Putamen (tissue), 1 donor: ENCODE data around the gene GANAB.
"Not testable (repeated sequence)": the region's sequence is repeated elsewhere in the genome, so short reads cannot be mapped to it uniquely, and the experiment has no call there.

Experiments
- DNase-seq: peaks from one replicate; pipeline ENCODE4 v3.0.0-alpha.2; 2016; ENCODE audit warnings: low spot score

Gene GANAB

GRCh38 chr11:62600367-62601121, 45.9 kb downstream of the GANAB start:
- no peak for DNase-seq

- no peak for DNase-seq
Observed at GRCh38 chr11:62599901-62600300, 46.5 kb downstream of the GANAB start.

GRCh38 chr11:62599069-62599696, 47.2 kb downstream of the GANAB start:
- DNase-seq = peak; percentile 94

GRCh38 chr11:62595124-62595523, 51.3 kb downstream of the GANAB start:
- DNase-seq = no peak

- peak; percentile 73 for DNase-seq
Observed at GRCh38 chr11:62593434-62594044, 52.9 kb downstream of the GANAB start.

- peak; percentile 88 for DNase-seq
Observed at GRCh38 chr11:62592989-62593421, 53.4 kb downstream of the GANAB start.

GRCh38 chr11:62592146-62592815, 54.1 kb downstream of the GANAB start:
- DNase-seq = no peak

- DNase-seq = peak; percentile 99
Observed at GRCh38 chr11:62591448-62592145, 54.8 kb downstream of the GANAB start, which contains the start of gene TUT1. Gene TUT1, minus strand, starts transcription at chr11:62591523. Its CDS starts 38 bp downstream, at chr11:62591485.

- no peak for DNase-seq
Observed at GRCh38 chr11:62588966-62589637, 57.3 kb downstream of the GANAB start.

GRCh38 chr11:62585356-62585755, 61.1 kb downstream of the GANAB start:
- DNase-seq = not testable (repeated sequence)

GRCh38 chr11:62581735-62582134, 64.7 kb downstream of the GANAB start:
- DNase-seq = not testable (repeated sequence)

- DNase-seq = no peak
Observed at GRCh38 chr11:62580959-62581715, 65.3 kb downstream of the GANAB start.

- peak; percentile 41 for DNase-seq
Observed at GRCh38 chr11:62579252-62579651, 67.2 kb downstream of the GANAB start.

- DNase-seq = no peak
Observed at GRCh38 chr11:62578541-62578940, 67.9 kb downstream of the GANAB start.

- no peak for DNase-seq
Observed at GRCh38 chr11:62577046-62577714, 69.2 kb downstream of the GANAB start.

- no peak for DNase-seq
Observed at GRCh38 chr11:62575837-62576236, 70.6 kb downstream of the GANAB start.

GRCh38 chr11:62575156-62575555, 71.3 kb downstream of the GANAB start:
- DNase-seq = no peak
